NCI-H2029 treated with DMSO at 0.1 percent for 48 hours (cell line): ENCODE measurements around the gene SHISA7.
A peak's percentile ranks its signal among the peaks of the same experiment; 100 is the strongest.
"Not testable (repeated sequence)": the region's sequence is repeated elsewhere in the genome, so short reads cannot be mapped to it uniquely, and the experiment has no call there.

Source experiments
- DNase-seq: peaks from one replicate; lab custom pipeline; 2025; lab: John Stamatoyannopoulos, UW

The SHISA7 gene

DNA sequence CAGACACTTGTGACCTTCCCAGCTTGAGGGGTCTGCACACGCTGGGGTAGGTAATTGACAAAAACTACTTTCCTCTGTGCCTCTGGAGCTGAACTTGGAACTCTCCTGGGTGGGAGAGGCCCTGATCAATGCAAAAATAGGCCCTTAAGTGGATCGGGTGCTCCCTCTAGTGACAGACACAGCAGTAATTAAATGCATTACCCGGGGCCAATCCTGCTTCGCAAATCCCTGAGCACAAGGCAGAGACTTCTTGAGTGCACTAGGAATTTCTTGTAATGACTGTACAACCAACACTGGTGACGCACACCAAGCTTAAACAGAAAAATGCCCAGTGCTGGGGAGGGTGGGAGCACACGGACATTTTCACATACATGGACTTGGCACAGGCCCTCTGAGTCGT is 24.9 kb downstream of the SHISA7 start:
- peak; percentile 3 for DNase-seq

DNA sequence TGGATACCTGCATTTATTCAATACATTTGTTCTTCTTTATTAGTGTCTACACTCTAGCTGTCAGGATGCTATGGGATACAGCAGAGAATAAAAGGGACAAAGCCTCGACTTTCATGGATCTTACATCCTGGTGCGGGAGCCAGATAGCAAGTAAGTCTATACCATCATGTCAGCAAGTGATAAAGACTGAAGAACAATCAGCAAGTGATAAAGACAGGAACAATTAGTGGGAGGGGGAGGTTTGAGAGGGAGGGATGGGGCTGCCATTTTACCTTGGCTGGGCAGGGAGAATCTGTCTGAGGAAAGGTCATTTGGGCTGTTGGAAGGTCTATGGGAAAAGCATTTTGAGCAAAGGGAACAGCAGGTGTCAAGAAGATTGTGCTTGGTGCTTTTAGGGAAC is 32.9 kb downstream of the SHISA7 start:
- no peak for DNase-seq

DNA sequence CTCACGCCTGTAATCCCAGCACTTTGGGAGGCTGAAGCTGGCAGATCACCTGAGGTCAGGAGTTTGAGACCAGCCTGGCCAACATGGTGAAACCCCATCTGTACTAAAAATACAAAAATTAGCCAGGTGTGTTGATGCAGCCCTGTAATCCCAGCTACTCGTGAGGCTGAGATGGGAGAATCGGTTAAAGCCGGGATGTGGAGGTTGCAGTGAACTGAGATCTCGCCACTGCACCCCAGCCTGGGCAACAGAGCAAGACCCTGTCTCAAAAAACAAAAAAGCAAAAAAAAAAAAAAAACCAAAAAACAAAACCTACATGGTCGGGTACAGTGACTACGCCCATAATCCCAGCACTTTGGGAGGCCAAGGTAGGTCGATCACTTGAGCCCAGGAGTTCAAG is 33.9 kb downstream of the SHISA7 start:
- DNase-seq = not testable (repeated sequence)

DNA sequence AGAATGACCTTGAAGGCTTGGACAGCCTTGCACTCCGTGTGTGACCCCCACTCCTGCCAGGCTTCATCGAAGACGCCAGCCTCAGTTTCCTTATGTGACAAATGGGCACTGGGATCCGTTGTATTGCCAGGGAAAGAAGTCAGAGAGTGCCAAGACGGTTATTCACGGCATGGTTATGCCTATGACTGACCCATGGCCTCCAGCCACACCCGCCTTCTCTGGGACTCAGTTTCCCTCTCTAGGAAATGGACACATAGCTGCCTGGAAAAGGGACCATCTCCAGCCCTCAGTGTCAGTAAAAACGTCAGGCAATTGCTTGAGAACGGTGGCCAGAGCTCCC is 34.6 kb downstream of the SHISA7 start:
- DNase-seq = no peak

DNA sequence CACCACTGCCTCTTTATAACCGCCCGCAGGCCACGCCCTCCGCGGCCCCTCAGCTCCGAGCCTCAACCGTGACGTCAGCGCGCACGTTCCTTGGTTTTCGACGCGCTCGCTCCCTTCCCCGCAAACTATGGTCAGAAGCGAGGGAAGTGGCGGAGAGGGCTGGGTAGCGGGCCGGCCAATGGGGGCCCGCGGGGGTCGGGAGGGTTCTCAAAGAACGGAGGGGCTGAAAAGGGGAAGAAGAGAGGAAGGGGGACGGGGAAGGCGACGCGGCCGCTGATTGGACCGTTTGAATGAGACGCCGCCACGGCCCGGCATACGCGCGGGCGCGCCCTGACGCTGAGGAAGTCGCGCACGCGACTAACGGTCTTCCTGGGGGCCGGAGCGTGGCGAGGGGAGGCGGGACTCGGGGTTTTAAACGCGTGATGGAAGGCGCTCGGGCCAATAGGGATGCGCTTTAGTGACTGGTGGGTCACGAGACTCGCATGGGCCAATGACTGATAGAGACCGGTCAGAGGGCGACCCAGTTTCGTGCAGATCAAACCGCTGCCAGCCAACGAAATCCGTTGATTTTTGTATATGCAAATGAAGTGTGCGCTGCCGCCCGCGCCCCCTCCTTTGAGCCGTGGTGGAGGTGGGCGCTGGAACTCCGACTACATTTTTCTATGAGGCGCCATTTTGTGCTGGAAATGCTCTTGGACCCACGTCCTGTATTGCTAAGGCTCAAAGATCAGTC is 35.1 kb downstream of the SHISA7 start:
- peak; percentile 98 for DNase-seq

DNA sequence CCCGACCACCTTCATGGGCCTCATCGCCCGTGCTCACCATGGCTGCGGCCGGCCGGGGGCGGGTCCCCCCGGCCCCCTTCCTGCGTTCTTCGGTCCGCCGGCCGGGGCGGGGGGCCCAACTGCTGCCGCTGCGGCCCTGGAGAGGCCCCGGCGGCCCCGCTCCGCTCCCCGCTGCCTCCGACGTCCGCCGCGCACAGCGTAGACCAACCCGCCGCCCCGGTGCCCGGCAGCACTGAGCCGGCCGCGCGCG is 35.6 kb downstream of the SHISA7 start, which contains the start of gene UBE2S:
TSS of gene UBE2S (minus strand) at position 239 of the 250 bp plus-strand sequence. CDS start at position 40, 199 bp downstream.
- not testable (repeated sequence) for DNase-seq

DNA sequence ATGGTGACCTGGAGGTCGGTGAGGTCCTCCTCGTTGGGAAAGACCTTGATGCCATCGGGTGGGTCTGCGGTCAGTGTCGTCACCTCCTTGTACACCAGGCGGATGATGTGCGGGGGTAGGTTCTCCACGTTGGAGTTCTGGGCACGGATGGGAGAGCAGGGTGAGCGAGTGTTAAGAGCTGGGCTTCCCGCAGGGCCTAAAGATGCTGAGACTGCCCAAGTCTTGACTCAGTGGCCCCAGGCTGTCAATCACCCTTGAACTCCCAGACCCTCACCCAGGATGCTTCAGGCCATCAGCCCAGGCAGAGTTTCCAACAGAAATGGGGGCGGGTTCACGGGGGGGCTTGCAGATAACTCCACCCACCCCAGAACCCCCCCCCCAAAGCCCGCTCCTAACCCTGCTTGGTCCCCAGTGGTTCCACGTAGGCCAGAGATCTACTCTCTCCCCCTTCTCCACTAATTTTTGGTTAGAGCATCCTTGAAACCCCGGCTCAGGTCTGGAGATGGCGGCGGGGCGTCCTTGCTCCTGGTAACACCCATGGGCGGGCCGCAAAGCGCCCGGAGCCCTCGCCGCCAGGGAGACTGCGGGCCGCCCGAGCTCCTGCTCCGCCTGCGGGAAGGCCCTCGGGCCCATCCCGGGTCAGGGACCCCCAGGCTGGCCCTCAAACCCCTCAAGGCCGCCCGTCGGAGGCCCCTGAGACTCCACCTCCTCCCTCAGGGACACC is 36.1 kb downstream of the SHISA7 start:
- DNase-seq = no peak

DNA sequence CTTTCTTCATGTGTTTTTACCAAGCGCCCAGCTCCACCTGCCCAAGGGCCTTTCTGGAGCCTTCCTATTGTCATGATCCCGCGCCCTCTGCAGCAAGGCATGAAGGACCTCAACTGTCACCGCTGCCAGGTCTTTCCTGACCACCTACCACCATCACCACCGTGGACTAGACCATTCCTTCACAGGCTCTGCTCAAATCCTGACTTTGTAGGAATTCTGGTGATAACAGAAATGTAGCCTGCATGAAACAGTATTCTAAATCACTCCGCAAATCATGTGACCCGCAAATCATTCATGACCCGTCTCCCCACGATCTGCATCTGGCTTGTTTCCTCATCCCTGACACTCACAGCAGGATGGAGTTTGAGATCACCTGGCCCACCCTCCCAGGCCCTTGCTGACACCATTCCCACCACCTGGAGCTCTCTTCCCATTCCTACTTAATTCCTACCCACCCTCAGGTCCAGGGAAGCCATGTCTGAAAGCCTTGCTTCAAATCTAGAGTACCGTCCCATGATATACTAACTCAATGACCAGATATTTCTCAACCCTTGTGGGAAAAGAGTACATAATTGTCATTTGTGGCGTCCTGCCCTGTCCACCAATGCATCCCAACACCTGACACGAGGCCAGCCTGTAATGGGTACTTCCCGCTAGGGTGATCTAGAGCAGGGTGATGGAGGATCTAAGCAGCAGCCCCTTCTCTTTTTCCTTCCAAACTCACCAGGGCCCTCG is 36.8 kb downstream of the SHISA7 start:
- no peak for DNase-seq

DNA sequence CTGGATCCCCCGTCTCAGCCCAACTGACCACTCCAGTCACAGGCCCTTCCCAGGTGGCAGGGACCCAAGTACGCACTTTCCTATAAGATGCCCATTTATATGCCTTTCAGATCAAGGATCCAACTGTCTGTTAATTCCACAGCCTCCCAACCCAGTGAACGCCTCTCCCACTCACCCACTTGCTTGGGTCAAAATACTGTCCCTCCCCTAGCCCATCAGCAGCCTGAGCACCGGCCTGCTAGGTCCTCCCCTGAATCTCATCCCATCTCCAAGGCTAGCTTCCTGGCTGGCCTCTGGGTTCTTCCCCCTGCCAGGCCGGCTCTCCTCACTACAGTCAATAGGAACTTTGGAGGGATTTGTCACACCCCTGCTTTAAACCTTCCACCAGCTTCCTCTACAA is 37.5 kb downstream of the SHISA7 start:
- DNase-seq = no peak

DNA sequence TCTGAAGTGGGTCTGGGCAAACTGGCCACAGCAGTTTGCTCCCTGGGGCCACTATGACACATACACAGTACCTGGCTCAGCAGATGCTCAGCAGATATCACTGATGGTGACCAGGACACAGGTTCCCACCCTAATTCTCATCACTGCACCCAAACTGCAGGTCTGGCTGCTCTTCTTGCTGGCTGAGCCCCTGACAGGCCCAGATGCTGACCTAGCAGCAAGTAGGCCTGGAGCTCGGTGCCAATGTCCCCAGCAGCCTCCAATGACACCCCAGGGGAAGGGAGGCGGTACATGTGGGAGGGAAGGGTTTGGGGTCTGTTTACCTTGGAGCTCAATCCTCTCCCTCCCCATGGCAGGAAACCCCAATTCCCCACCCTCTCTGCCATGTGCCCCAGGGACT is 40.6 kb downstream of the SHISA7 start:
- DNase-seq = no peak

DNA sequence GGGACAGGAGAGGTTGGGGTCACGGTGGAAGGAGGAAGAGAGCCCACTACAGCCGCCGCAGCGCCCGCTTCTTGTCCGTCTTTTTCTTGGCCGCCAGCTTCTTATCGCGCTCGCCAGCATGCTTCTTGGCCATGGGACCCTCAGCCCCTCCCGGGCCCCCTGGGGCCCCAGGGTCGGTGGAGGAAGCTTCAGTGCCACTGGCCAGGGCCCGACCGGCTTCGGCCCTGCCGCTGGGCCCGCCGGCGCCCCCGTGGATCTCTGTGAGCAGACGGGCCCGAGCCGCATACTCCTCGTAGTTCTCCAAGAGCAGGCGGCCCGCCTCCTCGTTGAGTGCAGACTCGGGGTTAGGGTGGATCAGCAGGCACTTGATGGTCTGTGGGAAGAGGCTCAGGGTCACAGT is 41.7 kb downstream of the SHISA7 start:
- not testable (repeated sequence) for DNase-seq

DNA sequence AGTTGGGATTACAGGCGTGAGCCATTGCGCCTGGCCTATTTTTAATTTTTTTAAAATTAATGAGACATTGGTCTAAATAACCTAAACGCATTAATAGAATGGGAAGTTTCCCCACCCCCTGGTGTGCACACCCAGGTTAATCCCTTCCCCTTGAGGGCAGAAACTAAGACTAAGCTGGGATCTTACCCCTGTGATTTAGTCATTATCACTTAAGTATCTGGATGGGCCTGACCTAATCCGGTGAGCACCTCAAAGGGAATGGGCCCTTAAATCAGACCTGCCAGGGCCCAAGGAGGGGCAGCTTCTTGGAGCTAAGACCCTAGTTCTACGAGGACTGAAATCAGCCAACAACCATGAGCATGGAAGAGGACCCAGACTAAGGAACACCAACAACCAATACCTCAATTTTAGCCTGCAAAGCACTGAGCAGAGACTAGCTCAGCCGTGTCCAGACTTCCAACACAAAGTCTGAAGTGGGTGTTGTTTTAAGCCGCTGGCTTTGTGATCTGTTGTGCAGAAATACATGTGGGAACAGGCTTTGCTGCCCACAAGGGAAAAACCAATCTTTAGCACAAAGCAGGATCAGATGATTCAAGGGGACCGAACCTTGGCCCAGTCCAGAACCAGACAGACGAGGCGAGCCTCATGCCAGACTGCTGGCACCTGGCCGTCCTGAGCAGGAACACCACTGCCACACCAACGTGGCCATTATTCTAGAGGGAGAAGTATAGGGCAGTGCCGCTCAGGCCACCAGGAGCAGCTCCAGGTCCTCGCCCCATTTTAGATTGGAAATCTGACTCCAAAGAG is 42.6 kb downstream of the SHISA7 start:
- no peak for DNase-seq

DNA sequence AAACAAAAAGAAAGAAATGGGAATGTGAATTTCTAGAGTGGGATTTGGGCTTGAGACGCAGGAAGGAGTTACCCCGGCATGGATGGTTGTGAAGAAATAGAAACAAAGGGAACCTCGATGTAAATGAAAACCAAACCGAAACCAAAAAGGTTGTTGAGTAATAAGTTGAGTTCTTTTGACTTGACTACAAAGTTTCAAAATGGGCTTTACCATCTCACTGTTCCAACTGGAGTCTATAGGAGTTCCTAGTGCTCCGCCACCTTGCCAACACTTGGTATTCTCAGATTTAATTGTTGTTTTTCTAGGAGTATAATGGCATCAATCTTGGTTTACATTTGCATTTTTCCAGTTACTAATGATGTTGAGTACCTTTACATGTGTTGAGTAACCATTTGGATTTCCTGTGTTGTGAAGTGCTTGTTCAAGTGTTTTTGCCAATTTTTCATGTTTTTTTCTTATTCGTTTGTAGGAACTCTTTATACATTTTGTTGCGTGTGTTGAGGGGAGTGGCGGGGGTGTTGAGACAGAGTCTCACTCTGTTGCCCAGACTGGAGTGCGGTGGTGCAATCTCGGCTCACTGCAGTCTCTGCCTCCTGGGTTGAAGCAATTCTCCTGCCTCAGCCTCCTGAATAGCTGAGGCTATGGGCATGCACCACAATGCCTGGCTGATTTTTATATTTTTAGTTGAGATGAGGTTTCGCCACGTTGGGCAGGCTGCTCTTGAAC is 44.7 kb downstream of the SHISA7 start:
- no peak for DNase-seq

DNA sequence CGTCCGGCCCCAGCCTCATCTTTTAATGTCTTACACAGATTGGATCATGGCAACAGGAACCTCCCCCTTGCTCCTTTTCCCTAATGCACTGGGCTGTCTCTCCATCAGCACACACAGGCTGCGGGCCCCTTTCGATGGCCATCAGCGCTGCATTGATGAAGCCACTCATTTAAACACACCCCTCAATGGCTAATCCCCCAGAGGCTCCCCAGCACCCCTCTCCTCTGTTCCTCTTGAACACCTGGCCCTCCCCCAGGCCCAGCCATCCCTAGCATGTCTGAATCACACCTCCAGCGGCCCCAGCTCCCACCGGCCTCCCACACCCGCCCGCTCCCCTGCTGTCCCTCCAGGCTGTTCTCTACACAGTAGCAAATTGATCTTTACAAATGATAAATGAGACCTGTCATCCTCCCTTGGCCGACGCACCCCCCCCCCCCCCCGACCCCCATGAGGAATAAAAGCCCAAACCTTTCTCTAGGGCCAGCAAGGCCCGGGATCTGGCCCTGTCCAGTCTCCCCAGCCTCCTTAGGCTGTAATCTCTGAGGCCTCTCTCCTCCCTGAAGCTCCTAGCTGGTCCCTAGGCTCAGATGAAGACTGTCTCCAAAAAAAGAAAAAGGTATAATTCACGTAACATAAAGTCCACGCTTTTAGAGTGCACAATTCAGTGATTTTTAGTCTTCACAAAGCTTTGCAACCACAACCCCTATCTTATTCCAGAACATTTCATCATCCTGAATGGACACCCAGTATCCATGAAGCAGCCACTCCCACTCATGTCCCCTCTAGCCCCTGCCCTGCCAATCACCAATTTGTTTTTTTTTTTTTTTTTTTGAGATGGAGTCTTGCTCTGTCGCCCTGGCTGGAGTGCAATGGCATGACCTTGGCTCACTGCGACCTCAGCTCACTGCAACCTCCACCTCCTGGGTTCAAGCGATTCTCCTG is 50.0 kb downstream of the SHISA7 start:
- DNase-seq = no peak

DNA sequence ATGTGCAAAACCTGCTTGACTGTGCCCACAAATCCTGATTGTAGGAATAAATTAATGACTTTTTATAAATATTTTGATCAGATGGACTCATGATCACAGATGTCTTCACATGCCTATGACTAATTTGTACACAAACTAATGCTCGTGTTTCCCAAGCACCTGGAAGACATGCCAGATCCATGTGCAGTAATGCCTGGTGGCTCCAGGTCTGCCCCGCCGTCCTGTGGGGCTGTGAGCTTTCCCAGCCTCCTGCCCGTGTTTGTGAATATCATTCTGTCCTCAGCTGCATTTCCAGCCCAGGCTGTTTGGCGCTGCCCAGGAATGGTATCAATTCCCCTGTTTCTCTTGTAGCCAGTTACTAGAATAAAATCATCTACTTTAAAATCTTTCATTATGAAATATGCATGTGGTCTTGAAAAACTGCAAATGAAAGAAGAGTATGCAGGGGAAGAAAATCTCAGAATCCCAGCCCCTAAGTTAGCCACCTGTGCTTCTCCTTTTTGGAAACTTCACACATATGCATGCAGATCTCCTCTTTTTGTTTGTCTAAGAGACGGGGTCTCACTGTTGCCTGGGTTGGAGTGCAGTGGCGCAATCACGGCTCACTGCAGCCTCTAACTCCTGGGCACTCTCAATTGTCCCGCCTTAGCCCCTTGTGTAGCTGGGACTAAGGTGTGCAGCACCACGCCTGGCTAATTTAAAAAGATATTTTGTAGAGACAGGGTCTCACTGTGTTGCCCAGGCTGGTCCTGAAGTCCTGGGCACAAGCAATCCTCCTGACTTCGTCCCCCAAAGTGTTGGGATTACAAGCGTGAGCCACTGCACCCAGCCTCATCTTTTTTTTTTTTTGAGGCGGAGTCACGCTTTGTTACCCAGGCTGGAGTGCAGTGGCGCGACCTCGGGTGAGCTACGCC is 51.1 kb downstream of the SHISA7 start:
- DNase-seq = no peak

DNA sequence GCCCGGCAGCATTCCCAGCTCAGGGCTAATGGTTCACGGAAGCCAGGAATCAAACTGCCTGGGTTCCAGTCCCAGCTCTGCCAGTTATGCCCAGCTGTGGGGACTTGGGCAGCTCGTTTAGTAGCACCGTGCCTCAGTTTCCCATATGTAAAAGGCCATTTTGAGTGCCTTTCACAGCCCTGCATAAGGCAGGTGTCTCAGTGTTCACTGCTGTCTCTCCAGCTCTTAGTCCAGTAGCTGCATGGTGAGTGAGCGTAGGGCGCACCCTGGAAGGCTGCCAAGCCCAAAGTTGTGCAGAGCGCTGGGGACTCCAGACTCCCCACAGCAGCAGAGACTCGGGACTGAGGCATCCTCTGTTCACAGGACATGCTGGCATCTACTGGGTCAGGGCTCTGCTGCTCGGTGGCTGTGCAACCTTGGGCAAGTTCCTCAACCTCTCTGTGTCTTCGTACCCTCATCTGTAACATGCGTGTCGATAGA is 51.9 kb downstream of the SHISA7 start:
- no peak for DNase-seq

DNA sequence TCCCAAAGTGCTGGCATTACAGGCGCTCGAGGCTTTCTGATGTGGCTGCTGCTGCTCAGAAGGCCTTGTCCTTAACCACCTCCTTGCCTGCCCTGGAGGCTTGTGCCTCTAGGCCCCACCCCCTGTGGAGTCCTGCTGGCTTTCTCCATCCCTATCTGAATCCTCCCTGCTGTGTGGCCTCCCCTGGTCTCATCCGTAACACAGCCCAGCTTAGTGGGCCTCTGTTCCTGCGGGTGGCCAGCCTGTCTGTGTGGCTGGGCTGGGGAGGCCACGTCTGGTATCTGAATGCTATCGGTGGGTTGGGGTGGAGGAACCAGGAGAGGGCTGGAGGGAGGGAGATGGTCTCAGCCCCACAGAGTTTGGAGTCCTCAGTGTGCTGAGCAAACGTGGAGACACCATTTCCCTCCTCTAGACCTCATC is 52.6 kb downstream of the SHISA7 start:
- DNase-seq = no peak

DNA sequence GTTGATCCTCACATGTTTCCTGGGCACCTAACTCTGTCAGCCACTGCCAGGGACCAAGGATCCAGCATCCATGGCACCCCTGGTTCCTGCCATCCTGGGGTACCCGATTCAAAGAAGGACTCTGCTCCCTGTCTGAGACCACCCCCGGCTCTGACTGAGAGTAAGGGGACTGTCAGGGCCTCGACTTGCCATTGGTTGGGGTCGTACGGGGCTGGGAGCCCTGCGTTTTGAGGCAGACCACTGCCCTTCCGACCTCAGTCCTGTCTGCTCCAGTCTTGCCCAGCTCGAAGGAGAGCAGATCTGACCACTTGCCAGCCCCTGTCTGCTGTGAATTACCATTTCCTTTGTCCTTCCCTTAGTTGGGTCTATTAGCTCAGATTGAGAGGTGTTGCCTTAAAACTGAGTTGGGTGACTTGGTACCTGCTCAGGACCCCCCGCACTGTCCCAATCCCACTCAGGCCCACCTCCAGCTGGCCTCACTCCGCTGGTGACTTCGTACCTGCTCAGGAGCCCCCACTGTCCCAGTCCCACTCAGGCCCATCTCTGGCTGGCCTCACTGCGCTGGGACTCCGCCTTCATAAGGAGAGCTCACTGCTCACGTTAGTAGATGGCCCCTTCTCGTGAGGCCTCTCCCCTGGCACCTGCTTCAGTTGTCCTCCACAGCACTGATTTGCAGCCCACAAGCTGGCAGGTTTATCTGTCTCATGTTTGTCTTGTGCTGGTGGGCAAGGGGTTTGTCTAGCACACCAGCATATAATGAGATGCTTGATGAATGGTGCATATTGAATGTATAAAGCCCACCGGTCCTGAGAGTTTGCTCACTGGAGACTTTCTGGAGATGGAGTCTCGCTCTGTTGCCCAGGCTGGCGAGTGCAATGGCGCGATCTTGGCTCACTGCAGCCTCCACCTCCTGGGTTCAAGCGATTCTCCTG is 53.4 kb downstream of the SHISA7 start:
- DNase-seq = no peak
